ENCODE data around the gene P2RX3.

GRCh38 chr11:57315491-57315890 lies 22.7 kb upstream of the P2RX3 start:
- TF ChIP-seq POLR2A (IDR thresholded peaks at IDR 0.05) (no peak), CTCF (IDR thresholded peaks at IDR 0.05) (no peak), POLR2AphosphoS5 (IDR thresholded peaks at IDR 0.05; ENCODE audit: insufficient read depth in 1 of 2, low read depth in 1 of 2) (no peak)
